ENCODE data around the gene ZNF146. TPM values are rescaled to one million over a fixed set of nuclear protein-coding genes. Genes with fewer than 3 reads are reported as not detected.

ZNF146 gene
- total and polyA plus RNA-seq, 2 experiments from 2014 or later, result 60.0 to 64.6 TPM

GRCh38 chr19:36236946-36237310 lies 22.0 kb downstream of the ZNF146 start:
- no peak overlapping the region for H3K4me3 ChIP-seq
- no peaks in the 10 kb centered on the region for H3K9me3 ChIP-seq (ENCODE audit: low read depth)
- H3K36me3 ChIP-seq (ENCODE audit: low read depth), result peaks cover 72% of the 10 kb centered on the region
- no peak overlapping the region for H3K4me2 ChIP-seq (ENCODE audit: unreplicated experiment)
- H3K9me2 ChIP-seq (ENCODE audit: insufficient read depth), result no peaks in the 10 kb centered on the region
- WGBS, 2 experiments (ENCODE audit: low coverage in 1 of 2, low lambda C conversion rate in 2 of 2, missing lambda C conversion rate in 2 of 2), result 94 to 97% methylated on average over 3 of the region's 3 CpGs
- H2AFZ ChIP-seq, result no peak overlapping the region
- no peaks in the 10 kb centered on the region for H4K20me1 ChIP-seq (ENCODE audit: insufficient read depth)
- DNase-seq, result no peak
- no peak overlapping the region for H3K9ac ChIP-seq
- H3K4me1 ChIP-seq (ENCODE audit: insufficient read depth), result no peaks in the 10 kb centered on the region
- H3F3A ChIP-seq (ENCODE audit: insufficient read depth), result peaks cover 14% of the 10 kb centered on the region; the same call in 1 of the 2 replicates
- H3K79me2 ChIP-seq (ENCODE audit: insufficient read depth), result peaks cover 42% of the 10 kb centered on the region
- in situ Hi-C loops (cut with MboI), result no loop called here
- H3K27me3 ChIP-seq (replicated peaks; ENCODE audit: insufficient read depth), result no peaks in the 10 kb centered on the region
- H3K27ac ChIP-seq, result no peak overlapping the region
- no peak for TF ChIP-seq EZH2 (IDR thresholded peaks at IDR 0.05; ENCODE audit: insufficient read depth, poor library complexity, severe bottlenecking)
- TF ChIP-seq EZH2phosphoT487 (IDR thresholded peaks at IDR 0.05; ENCODE audit: insufficient read depth, low read depth), result no peak

GRCh38 chr19:36244066-36244465 lies 29.2 kb downstream of the ZNF146 start:
- Histone ChIP-seq H3F3A (ENCODE audit: insufficient read depth) (peaks cover 3% of the 10 kb centered on the region; the same call in 1 of the 2 replicates), H3K27ac (no peak overlapping the region), H3K4me2 (ENCODE audit: unreplicated experiment) (no peak overlapping the region), H3K27me3 (replicated peaks; ENCODE audit: insufficient read depth) (no peaks in the 10 kb centered on the region), H3K36me3 (ENCODE audit: low read depth) (peaks cover 4% of the 10 kb centered on the region; the same call in 1 of the 2 replicates), H2AFZ (no peak overlapping the region), H3K9me3 (ENCODE audit: low read depth) (no peaks in the 10 kb centered on the region), H3K4me1 (ENCODE audit: insufficient read depth) (peaks cover 9% of the 10 kb centered on the region; the same call in 1 of the 2 replicates), H3K9me2 (ENCODE audit: insufficient read depth) (no peaks in the 10 kb centered on the region), H3K9ac (no peak overlapping the region), H4K20me1 (ENCODE audit: insufficient read depth) (no peaks in the 10 kb centered on the region), H3K79me2 (ENCODE audit: insufficient read depth) (no peaks in the 10 kb centered on the region), H3K4me3 (no peak overlapping the region)
- in situ Hi-C loops (cut with MboI), result no loop called here
- DNase-seq, result no peak
- no peak for TF ChIP-seq EZH2 (IDR thresholded peaks at IDR 0.05; ENCODE audit: insufficient read depth, poor library complexity, severe bottlenecking)
- TF ChIP-seq EZH2phosphoT487 (IDR thresholded peaks at IDR 0.05; ENCODE audit: insufficient read depth, low read depth), result no peak
- WGBS, 2 experiments (ENCODE audit: low coverage in 1 of 2, low lambda C conversion rate in 2 of 2, missing lambda C conversion rate in 2 of 2), result 81 to 82% methylated on average over 9 to 11 of the region's 11 CpGs

GRCh38 chr19:36245210-36246005 lies 30.5 kb downstream of the ZNF146 start:
- in situ Hi-C loops (cut with MboI), result no loop called here
- Histone ChIP-seq H3K4me1 (ENCODE audit: insufficient read depth) (peaks cover 9% of the 10 kb centered on the region; the same call in 1 of the 2 replicates), H3K9me3 (ENCODE audit: low read depth) (no peaks in the 10 kb centered on the region), H3K4me2 (ENCODE audit: unreplicated experiment) (peak overlapping the region; percentile 75), H4K20me1 (ENCODE audit: insufficient read depth) (no peaks in the 10 kb centered on the region), H3K36me3 (ENCODE audit: low read depth) (no peaks in the 10 kb centered on the region), H3K27me3 (replicated peaks; ENCODE audit: insufficient read depth) (no peaks in the 10 kb centered on the region), H3K9ac (no peak overlapping the region), H3F3A (ENCODE audit: insufficient read depth) (peaks cover 3% of the 10 kb centered on the region; the same call in 1 of the 2 replicates), H3K4me3 (peak overlapping the region; percentile 67), H3K27ac (no peak overlapping the region), H3K79me2 (ENCODE audit: insufficient read depth) (no peaks in the 10 kb centered on the region), H3K9me2 (ENCODE audit: insufficient read depth) (no peaks in the 10 kb centered on the region), H2AFZ (peak overlapping the region; percentile 34)
- DNase-seq, result peak; percentile 38
- TF ChIP-seq EZH2 (IDR thresholded peaks at IDR 0.05; ENCODE audit: insufficient read depth, poor library complexity, severe bottlenecking) (no peak), EZH2phosphoT487 (IDR thresholded peaks at IDR 0.05; ENCODE audit: insufficient read depth, low read depth) (no peak)
- WGBS, 2 experiments (ENCODE audit: low coverage in 1 of 2, low lambda C conversion rate in 2 of 2, missing lambda C conversion rate in 2 of 2), result 6 to 7% methylated on average over 61 to 63 of the region's 63 CpGs

GRCh38 chr19:36246006-36246481 lies 31.1 kb downstream of the ZNF146 start:
- in situ Hi-C loops (cut with MboI), result no loop called here

More at GRCh38 chr19:36246006-36246481, 31.1 kb downstream of the ZNF146 start:
- no peaks in the 10 kb centered on the region for H3K36me3 ChIP-seq (ENCODE audit: low read depth)
- H3K27me3 ChIP-seq (replicated peaks; ENCODE audit: insufficient read depth), result no peaks in the 10 kb centered on the region
- no peak overlapping the region for H3K27ac ChIP-seq
- H3K4me2 ChIP-seq (ENCODE audit: unreplicated experiment), result peak overlapping the region; percentile 75
- TF ChIP-seq EZH2phosphoT487 (IDR thresholded peaks at IDR 0.05; ENCODE audit: insufficient read depth, low read depth) (no peak), EZH2 (IDR thresholded peaks at IDR 0.05; ENCODE audit: insufficient read depth, poor library complexity, severe bottlenecking) (no peak)
- no peaks in the 10 kb centered on the region for H3K9me3 ChIP-seq (ENCODE audit: low read depth)
- DNase-seq, result peak; percentile 33
- no peaks in the 10 kb centered on the region for H4K20me1 ChIP-seq (ENCODE audit: insufficient read depth)
- no peak overlapping the region for H3K9ac ChIP-seq
- no peaks in the 10 kb centered on the region for H3K79me2 ChIP-seq (ENCODE audit: insufficient read depth)
- H3K4me1 ChIP-seq (ENCODE audit: insufficient read depth), result peaks cover 9% of the 10 kb centered on the region; the same call in 1 of the 2 replicates
- H3K9me2 ChIP-seq (ENCODE audit: insufficient read depth), result no peaks in the 10 kb centered on the region
- 27 to 32% methylated on average over 29 of the region's 29 CpGs for WGBS, 2 experiments (ENCODE audit: low coverage in 1 of 2, low lambda C conversion rate in 2 of 2, missing lambda C conversion rate in 2 of 2)
- H3K4me3 ChIP-seq, result peak overlapping the region; percentile 67
- H3F3A ChIP-seq (ENCODE audit: insufficient read depth), result peaks cover 3% of the 10 kb centered on the region; the same call in 1 of the 2 replicates
- H2AFZ ChIP-seq, result no peak overlapping the region

Measured in GM23248 (cell line).